Neutrophil (primary cell): ENCODE data around the gene CFHR1.

ENCODE experiments used
- H3K27ac ChIP-seq: fragments of 200-600 bp; sonication (generic); 2 replicates; pipeline ENCODE4 v1.5.1; 2016; ENCODE audit warnings: mild to moderate bottlenecking, moderate library complexity
- H3K27me3 ChIP-seq: fragments of 200-600 bp; sonication (generic); 2 replicates; pipeline ENCODE4 v1.6.0; 2016; ENCODE audit warnings: mild to moderate bottlenecking
- H3K36me3 ChIP-seq: fragments of 200-600 bp; sonication (generic); 2 replicates; pipeline ENCODE4 v1.5.1; 2017
- H3K4me1 ChIP-seq, 2 experiments: fragments of 200-600 bp in 1 of 2; sonication (generic) in 1 of 2; 1 replicate in 1 of 2; 2 replicates in 1 of 2; pipeline versions ENCODE4 v1.5.1 to v1.6.1; 2013 to 2016; ENCODE audit warnings: low read depth in 1 of 2, low read length in 1 of 2, mild to moderate bottlenecking in 1 of 2, moderate library complexity in 1 of 2; ENCODE audit not compliant: control insufficient read depth in 1 of 2, insufficient read depth in 1 of 2
- H3K4me3 ChIP-seq, 2 experiments: fragments of 200-600 bp in 1 of 2; sonication (generic) in 1 of 2; 1 replicate in 1 of 2; 2 replicates in 1 of 2; pipeline ENCODE4 v1.5.1; 2013 to 2016; ENCODE audit warnings: low read depth in 1 of 2, low read length in 1 of 2, mild to moderate bottlenecking in 1 of 2, moderate library complexity in 1 of 2
- H3K9me3 ChIP-seq: fragments of 200-600 bp; sonication (generic); 2 replicates; pipeline ENCODE4 v1.5.1; 2016
- TF ChIP-seq, protein P1 (sequence below): fragments of 200-600 bp; sonication (generic); IDR thresholded peaks from 2 replicates; pipeline ENCODE4 v1.5.1; 2016; ENCODE audit warnings: antibody characterized with exemption

Gene CFHR1

GRCh38 chr1:196875935-196876334 lies 56.4 kb downstream of the CFHR1 start:
- no peak overlapping the region for H3K27ac ChIP-seq
- TF ChIP-seq, protein P1, sequence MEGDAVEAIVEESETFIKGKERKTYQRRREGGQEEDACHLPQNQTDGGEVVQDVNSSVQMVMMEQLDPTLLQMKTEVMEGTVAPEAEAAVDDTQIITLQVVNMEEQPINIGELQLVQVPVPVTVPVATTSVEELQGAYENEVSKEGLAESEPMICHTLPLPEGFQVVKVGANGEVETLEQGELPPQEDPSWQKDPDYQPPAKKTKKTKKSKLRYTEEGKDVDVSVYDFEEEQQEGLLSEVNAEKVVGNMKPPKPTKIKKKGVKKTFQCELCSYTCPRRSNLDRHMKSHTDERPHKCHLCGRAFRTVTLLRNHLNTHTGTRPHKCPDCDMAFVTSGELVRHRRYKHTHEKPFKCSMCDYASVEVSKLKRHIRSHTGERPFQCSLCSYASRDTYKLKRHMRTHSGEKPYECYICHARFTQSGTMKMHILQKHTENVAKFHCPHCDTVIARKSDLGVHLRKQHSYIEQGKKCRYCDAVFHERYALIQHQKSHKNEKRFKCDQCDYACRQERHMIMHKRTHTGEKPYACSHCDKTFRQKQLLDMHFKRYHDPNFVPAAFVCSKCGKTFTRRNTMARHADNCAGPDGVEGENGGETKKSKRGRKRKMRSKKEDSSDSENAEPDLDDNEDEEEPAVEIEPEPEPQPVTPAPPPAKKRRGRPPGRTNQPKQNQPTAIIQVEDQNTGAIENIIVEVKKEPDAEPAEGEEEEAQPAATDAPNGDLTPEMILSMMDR = no peak
- no peaks in the 10 kb centered on the region for H3K36me3 ChIP-seq
- H3K27me3 ChIP-seq = peaks cover 8% of the 10 kb centered on the region
- H3K4me3 ChIP-seq = no peak overlapping the region
- no peaks in the 10 kb centered on the region for H3K4me1 ChIP-seq
- H3K9me3 ChIP-seq = no peaks in the 10 kb centered on the region

DNA sequence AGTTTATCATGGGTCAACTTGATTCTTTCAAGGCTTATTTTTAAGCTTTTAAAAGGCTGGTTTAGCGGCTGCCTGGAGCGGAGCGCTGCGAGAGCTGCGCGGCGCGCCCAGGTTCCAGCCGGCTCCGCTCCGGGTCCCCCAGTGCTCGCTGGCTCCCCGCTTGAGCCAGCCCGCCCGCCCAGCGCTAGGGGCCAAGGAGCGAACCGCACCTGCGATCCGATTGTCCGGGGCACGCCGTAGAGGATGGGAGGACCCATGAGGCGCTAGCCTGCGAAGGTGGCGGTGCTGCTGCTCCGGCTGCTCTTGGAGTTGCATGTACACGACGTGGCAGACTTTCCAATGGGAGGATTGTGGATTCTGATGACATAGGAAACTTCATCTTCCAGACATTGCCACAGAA lies 58.4 kb downstream of the CFHR1 start:
- TF ChIP-seq, protein P1 = no peak
- H3K27ac ChIP-seq = no peak overlapping the region
- H3K4me1 ChIP-seq = no peaks in the 10 kb centered on the region
- peaks cover 8% of the 10 kb centered on the region for H3K27me3 ChIP-seq
- H3K9me3 ChIP-seq = no peaks in the 10 kb centered on the region
- H3K36me3 ChIP-seq = no peaks in the 10 kb centered on the region
- H3K4me3 ChIP-seq = no peak overlapping the region
